AG08395 (cell line): Measurements from ENCODE around the gene PINLYP.
A peak's percentile ranks its signal among the peaks of the same experiment; 100 is the strongest.
"Not testable (repeated sequence)": the region's sequence is repeated elsewhere in the genome, so short reads cannot be mapped to it uniquely, and the experiment has no call there.

ENCODE experiments used
- DNase-seq: peaks from one replicate; pipeline ENCODE4 v3.0.0; 2012; ENCODE audit warnings: mixed read lengths, low spot score

PINLYP gene

GRCh38 chr19:43582495-43582894 is 6.9 kb downstream of the PINLYP start:
- DNase-seq: no peak

DNA sequence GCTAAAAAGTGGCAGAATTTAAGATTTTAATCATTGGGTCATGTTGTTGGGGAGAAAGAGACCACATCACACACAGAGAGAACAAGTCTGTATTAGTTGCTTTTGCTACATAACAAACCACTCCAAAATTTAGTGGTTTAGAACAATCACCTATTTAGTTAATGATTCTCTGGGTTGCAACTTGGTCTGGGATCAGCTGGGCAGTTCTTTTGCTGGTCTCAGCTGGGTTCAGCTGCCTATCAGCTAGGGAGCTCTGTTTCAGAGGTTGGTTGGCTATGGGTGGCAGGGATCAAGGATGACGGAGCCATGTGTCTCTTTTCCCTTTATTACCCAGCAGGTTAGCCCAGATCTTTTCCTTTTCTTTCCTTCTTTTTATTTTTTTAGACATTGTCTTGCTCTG is 8.9 kb downstream of the PINLYP start:
- DNase-seq: no peak

GRCh38 chr19:43586346-43586745 is 10.7 kb downstream of the PINLYP start:
- DNase-seq: no peak

GRCh38 chr19:43587029-43587428 is 11.4 kb downstream of the PINLYP start:
- not testable (repeated sequence) for DNase-seq

DNA sequence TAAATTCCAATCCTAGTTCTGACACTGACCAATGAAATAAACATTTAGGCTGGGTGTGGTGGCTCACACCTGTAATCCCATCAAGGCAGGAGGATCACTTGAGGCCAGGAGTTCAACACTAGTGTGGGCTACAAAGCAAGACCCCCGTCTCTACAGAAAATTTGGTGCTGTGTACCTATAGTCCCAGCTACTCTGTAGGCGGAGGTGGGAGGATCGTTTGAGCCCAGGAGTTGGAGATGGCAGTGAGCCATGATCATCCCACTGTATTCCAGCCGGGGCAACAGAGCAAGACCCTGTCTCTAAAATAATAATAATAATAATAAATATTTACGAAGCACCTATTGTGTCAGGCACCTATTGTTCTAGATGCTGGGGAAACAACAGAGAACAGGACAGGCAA is 13.7 kb downstream of the PINLYP start:
- no peak for DNase-seq

DNA sequence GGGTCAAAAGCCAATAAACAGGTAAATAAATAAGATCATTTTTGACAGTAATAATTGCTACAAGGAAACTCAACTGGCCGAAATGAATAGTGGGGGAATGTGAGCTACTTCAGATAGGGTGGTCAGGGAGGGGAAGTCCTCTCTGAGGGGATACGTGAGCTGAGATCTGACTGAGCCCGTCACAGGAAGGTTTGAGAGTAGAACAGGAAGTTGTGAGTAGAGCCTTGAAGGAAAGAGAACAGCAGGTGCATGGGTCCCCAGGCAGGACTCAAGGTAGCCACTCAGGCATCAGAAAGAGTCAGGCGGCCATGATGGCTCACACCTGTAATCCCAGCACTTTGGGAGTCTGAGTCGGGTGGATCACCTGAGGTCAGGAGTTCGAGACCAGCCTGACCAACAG is 14.1 kb downstream of the PINLYP start:
- no peak for DNase-seq

GRCh38 chr19:43591904-43592772 is 16.5 kb downstream of the PINLYP start:
- no peak for DNase-seq

GRCh38 chr19:43592800-43593350 is 17.3 kb downstream of the PINLYP start:
- DNase-seq: no peak

DNA sequence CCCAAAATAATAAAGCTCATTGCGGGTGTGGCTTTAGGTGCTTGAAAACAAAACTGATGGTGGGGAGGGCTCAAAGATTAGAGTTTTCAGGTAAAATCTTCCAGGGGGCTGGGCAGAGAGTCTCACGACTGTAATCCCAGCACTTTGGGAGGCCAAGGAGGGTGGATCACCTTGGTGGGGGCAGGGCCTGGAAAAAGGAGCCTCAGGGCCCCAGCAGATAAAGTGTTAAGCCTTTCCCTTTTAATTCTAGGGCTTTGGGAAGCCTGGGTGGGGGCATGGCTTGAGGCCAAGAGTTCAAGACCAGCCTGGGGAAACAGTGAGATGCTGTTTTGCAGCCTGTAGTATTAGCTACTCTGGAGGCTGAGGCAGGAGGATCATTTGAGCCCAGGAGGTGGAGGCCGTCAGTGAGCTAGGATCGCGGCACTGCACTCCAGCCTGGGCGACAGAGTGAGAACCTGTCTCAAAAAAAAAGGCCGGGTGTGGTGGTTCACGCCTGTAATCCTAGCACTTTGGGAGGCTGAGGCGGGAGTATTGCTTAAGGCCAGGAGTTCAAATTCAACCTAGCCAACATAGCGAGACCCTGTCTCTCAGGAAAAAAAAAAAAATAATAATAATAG is 18.6 kb downstream of the PINLYP start:
- DNase-seq: no peak

DNA sequence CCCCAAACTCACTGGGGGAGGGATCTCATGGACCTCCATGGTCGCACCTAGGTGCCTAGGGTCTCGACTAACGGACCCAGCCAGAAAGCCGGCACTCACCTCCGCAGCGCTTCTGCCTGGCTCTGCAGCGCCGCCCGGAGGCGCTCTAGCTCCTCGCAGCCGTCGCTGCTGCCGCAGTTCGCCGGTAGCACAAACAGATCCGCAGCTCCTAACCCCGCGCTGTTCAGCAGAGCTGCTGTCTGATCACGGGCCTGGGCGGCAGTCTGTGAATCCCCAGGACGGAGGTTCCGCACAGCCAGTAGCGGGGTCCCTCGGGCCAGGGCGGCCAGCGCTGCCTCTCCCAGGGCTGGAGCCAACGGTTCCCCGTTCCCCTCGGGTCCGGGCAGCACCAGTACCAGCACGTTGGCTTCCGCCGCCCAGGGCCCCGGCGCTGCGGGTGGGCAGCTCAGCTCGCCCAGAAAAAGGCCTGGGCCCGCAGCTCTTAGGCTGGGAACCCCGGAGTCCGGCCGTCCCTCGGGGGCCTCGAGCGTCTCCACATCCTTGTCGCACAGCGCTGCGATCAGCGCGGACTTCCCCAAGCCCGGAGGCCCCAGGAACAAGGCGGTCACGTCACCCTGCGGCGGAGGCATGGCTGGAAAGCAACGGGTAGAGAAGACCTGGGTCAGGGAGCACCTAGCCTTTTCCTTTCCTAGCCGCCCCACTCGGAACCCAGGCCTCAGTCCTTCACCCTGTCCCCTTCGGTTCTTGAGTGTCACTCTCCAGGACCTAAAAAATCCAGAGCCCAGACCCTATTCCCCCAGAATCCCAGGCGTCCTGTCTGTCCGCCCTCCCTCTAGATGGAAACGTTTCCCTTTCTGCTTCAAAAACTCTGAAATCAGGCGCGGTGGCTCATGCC is 19.4 kb downstream of the PINLYP start:
- DNase-seq: peak; percentile 36

DNA sequence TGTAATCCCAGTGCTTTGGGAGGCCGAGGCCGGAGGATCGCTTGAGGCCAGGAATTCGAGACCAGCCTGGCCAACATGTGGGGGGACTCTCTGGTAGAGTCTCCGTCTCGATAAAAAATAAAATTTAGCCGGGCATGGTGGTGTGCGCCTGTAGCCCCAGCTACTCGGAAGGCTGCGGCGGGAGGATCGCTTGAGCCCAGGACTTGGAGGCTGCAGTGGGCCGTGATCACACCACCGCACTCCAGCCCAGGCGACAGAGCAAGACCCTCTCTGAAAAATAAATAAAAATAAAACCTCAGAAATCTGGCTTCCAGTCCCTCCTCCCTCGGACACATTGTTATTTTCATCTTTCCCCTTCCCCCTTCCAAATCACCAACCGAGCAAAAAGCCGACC is 20.0 kb downstream of the PINLYP start:
- no peak for DNase-seq

DNA sequence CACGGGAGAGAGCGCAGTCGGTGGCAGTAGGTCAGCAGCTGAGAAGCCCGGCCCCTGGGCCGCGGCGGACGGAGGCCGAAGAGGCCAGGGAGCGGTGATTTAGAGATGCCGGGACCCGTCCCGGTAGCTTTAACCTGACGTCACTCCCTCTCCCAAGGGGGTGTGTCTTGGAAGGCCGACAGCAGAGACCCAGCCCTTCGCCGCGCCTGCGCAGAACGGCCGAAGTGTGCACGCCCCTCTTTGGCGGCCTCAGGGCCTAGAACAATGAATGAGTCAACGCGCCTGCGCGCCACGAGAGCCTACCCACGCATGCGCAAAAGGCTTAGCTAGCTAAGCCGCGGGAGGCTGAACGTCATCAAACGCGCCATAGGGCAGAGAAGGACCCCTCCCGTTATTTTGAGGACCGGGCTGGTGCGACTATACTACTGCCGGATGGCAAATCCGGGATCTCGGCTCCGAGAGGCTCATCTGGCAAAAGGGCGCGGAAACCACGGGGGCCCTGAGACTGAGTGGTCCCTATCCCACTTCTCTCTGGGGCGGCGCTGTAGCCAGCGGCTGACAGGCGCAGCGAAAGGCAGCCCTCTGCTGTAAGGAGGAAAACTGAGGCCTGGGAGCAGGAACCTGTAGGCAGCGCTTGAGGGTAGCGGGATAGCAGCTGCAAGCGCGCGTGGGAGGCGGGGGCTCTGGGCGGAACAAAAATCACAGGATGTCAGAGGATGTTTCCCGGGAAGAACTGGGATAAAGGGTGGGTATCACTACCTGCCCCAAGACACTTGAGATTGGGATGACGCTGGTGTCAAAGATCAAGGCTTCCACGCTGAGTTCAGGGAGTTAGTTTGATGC is 20.6 kb downstream of the PINLYP start, which contains the start of the genes IRGQ and ZNF576:
IRGQ (minus strand) TSS at position 136 of the 843 bp plus-strand sequence. CDS start 796 bp downstream, outside the sequence.
ZNF576 (plus strand) TSS at position 597 of the 843 bp plus-strand sequence. CDS start 514 bp downstream, outside the sequence.
- peak; percentile 100 for DNase-seq

GRCh38 chr19:43596842-43597461 is 21.4 kb downstream of the PINLYP start:
- no peak for DNase-seq

GRCh38 chr19:43597876-43598275 is 22.3 kb downstream of the PINLYP start:
- DNase-seq: no peak

DNA sequence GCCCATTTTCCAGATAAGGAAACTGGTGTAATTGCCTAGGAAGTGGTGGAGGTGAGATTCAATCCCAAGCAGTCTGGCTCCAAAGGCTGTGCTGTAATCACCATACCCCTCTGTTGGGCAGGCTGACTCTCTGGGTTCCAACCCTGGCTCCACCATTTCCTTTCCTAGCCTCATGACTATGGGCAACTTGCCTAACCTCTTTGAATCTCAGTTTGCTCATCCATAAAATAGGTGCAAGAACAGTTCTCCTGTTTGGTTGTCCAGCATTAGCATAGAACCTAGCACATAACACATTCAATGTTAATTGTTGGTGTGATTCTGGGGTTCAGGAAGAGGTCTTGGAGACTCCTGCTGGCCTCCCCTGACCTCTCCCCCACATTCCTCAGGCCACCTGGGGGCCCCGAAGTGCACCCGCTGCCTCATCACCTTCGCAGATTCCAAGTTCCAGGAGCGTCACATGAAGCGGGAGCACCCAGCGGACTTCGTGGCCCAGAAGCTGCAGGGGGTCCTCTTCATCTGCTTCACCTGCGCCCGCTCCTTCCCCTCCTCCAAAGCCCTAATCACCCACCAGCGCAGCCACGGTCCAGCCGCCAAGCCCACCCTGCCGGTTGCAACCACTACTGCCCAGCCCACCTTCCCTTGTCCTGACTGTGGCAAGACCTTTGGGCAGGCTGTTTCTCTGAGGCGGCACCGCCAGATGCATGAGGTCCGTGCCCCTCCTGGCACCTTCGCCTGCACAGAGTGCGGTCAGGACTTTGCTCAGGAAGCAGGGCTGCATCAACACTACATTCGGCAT is 23.0 kb downstream of the PINLYP start:
- no peak for DNase-seq

DNA sequence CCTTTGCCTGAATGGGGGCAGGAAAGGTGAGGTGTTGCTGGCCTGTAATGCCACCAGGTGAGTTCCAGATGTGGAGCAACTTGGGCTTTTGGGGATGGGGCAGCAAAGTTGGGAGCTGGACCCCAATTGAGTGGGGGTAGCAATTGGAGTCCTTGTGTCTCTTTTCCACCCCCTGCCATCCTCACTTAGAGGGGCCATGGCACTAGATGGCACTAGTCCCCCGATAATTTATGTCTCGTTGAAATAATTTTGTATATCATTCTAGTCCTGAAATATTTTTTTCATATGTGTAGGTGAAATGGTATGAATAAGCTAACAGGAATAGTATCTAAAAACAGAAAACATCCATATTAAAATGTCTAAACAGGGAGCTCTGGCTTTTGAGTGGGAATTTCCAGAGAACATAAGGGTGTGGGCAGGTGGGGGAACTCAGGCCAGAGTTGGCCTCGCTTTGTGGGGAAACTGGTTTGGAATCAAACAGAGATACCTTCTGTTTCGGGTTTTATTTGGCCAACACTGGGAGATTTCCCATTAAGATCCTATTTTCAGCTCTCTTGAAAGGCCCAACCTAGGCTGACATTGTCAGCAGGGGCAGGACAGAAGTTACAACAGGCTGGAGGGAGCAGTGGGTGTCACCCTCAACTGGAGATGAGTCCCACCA is 24.2 kb downstream of the PINLYP start:
- DNase-seq: no peak

DNA sequence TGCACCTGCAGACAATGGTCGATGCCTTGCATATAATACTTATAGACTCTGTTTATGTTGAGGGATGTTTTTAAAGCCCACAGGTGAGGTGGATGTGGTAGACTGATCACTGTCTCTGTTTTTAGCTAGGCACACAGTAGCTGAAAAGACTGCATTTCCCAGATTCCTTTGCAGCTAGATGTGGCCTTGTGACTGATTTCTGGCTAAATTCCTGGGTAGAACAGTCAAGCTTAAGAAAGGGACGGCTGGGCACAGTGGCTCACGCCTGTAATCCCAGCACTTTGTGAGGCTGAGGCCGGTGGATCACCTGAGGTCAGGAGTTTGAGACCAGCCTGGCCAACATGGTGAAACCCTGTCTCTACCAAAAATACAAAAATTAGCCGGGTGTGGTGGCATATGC is 24.7 kb downstream of the PINLYP start:
- not testable (repeated sequence) for DNase-seq

DNA sequence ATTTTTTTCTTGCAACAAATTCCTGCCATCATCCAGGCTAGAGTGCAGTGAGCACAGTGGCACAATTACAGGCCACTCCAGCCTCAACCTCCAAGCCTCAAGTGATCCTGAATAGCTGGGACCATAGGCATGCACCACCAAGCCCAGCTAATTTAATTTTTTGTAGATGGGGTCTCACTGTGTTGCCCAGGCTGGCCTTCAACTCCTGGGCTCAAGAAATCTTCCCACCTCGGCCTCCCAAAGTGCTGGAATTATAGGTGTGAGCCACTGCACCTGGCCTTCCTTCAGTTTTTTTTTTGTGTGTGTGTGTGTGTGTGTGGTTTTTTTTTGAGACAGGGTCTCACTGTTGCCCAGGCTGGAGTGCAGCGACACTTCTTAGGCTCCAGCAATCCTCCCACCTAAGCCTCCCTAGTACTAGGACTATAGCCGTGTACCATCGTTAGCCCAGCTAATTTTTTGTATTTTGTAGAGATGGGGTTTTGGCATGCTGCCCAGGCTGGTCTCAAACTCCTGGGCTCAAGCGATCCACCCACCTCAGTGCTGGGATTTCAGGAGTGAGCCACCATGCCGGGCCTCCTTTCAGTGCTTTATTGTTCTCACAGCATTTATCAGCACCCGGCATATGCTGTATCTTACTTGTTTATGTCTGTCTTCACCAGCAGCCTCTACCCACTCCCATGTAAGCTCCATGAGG is 30.4 kb downstream of the PINLYP start:
- DNase-seq: no peak
